GM13977 (cell line): ENCODE data around the gene PGM1.

Source experiments
- DNase-seq: peaks from one replicate; pipeline ENCODE4 v3.0.0; 2012; ENCODE audit warnings: low spot score
- in situ Hi-C: fragments of 300-500 bp; cut with MboI; formaldehyde crosslinking; loops from one replicate; pipeline ENCODE4 v1.12.0; 2022; ENCODE audit warnings: low sequenced_read_pairs, low pct_unique_long_range_greater_than_20kb, mixed read lengths, inconsistent platforms; ENCODE audit not compliant: unreplicated experiment
- TF ChIP-seq, protein P1 (sequence below): IDR thresholded peaks from 2 replicates; pipeline ENCODE4 v1.5.1; 2012; ENCODE audit warnings: mild to moderate bottlenecking, control low read depth; ENCODE audit not compliant: insufficient read depth; ENCODE audit errors: extremely low read depth, missing control alignments

The PGM1 gene

DNA sequence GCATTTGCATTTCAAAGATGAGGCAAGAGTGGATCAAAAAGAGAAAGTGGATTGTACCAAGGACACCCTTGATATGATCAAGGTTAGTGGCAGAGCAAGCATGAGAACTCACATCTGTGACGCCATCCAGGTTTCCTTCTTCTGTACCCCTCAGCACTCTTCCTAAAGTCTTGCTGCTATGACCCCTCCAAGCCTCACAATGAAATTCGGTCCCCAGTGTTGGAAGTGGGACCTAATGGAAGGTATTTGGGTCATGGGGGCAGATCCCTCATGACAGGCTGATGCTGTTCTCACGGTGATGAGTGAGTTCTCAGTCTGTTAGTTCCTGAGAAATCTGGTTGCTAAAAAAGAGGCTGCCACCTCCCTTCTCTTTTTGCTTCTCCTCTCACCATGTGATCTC, 86.4 kb downstream of the PGM1 start:
- no peak for DNase-seq
- in situ Hi-C loops = no loop called here
- TF ChIP-seq, protein P1, sequence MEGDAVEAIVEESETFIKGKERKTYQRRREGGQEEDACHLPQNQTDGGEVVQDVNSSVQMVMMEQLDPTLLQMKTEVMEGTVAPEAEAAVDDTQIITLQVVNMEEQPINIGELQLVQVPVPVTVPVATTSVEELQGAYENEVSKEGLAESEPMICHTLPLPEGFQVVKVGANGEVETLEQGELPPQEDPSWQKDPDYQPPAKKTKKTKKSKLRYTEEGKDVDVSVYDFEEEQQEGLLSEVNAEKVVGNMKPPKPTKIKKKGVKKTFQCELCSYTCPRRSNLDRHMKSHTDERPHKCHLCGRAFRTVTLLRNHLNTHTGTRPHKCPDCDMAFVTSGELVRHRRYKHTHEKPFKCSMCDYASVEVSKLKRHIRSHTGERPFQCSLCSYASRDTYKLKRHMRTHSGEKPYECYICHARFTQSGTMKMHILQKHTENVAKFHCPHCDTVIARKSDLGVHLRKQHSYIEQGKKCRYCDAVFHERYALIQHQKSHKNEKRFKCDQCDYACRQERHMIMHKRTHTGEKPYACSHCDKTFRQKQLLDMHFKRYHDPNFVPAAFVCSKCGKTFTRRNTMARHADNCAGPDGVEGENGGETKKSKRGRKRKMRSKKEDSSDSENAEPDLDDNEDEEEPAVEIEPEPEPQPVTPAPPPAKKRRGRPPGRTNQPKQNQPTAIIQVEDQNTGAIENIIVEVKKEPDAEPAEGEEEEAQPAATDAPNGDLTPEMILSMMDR = no peak

DNA sequence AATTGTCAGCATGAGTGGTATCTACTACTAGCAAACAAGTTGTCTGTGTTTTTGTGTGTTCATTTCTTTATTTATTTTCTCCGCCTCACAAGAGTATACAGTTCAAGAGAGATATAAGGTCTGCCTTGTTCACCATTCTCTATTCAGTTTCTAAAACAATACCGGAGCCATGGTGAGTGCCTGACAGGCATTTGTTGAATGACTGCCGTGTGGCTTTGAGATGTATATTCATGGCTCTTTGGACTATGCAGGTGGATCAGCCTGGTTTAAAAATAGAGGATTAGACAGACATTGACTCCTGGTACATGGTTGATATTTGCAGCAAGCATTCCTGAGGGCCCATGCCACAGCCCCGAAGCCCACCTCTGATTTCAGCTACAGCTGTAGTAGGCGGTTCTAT, 89.7 kb downstream of the PGM1 start:
- TF ChIP-seq, protein P1 = no peak
- in situ Hi-C loops = no loop called here
- DNase-seq = no peak

DNA sequence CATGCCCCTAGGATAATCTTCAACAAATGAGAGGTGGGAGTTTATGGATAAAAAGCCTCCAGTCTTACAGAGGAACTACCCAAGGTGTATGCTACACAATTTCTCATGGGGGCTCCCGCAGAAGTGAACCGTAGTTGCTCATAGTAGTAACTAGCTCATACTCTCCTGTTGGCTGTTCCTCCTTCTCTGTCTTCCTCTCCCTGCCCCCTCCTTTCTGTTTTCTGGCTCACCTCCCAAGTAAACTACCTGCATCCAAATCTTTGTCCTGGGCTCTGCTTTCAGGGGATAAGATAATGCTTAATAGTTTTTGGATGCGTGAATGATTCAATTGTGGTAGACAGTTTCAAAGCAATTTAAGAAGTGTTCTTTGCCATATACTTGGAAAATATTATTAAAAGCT, 90.5 kb downstream of the PGM1 start:
- TF ChIP-seq, protein P1 = no peak
- in situ Hi-C loops = no loop called here
- no peak for DNase-seq

DNA sequence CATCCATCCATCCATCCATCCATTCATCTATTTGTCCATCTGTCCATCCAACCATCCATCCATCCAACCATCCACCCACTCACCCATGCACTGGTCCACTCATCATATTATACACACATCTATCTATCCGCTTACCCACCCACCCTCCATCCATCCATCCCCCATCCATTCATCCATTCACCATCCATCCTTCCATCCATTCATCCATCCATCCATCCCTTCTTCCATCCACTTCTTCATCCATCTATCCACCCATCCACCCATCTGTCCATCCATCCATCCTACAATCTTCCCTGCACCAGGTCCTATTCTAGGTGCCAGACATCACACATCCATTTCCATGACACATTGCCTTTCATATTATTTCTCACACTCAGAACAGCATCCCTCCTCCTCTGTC, 93.5 kb downstream of the PGM1 start:
- TF ChIP-seq, protein P1 = no peak
- no peak for DNase-seq
- in situ Hi-C loops = no loop called here

DNA sequence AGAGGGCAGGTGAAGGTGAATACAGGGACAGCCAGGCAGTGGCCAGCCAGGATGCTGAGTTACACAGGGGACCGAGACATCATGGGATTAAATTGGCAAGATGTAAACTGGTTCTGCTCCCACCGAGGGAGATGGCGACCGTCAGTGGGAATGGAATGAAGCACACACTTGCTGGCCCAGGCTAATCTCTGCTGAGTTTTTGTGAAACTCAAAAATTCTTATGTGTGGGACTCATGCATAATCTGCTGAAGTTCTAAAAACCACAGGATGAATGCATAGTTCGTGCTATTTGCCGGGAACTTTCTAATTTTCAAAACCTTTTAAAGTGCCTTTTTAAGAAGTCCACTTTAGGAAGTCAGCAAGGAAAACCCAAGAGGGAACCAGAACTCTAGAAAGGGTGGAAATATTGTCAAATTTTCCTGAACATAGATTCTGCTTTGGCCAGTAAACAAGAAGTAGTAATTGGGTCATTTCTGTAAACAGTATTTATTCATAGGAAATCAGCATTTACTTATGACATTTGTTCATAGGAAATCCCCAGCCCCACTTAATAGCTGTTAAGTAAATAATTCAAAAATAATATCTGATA, 95.2 kb downstream of the PGM1 start:
- no peak for DNase-seq
- TF ChIP-seq, protein P1 = no peak
- in situ Hi-C loops = no loop called here

DNA sequence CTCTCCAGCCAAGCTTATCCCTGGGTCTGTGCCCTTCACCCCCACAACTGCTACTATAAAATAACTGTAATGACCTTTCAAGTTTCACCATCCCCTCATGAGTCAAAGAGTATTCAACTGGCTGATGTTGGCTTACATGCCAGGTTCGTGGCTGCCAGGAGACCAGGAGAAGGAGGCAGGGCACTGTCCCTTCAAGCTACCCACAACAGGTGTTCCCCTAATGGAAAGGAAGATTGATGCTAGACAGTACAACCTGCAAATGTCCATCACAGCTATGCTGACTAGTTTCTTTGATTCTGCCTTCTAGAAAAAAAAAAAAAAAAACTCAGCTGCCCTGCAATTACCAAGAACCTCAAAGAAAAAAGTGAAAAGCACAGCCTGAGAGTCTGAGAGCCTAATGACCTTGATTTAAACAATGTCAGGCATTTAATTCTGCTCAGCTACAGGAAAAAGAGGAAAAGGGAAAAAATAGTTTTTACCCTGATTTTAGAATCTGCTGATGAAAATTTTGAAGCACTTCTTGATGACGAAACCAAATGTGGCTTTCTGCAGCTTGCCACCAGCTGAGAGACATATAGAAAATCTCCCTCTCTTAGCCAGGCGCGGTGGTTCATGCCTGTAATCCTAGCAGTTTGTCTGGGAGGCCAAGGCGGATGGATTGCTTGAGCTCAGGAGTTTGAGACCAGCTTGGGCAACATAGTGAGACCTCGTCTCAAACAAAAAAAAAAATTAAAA, 97.9 kb downstream of the PGM1 start:
- TF ChIP-seq, protein P1 = no peak
- DNase-seq = no peak
- in situ Hi-C loops = no loop called here
